ENCODE data around the gene PCNX2. TPM values are rescaled to one million over a fixed set of nuclear protein-coding genes. Genes with fewer than 3 reads are reported as not detected.
"Not testable (repeated sequence)": the region's sequence is repeated elsewhere in the genome, so short reads cannot be mapped to it uniquely, and the experiment has no call there.

PCNX2 gene
- total and polyA plus RNA-seq, 12 donors: 0.29 to 3.1 (median 1.6) TPM

- TF ChIP-seq CTCF (IDR thresholded peaks at IDR 0.05): no peak
- Histone ChIP-seq H3K4me1 (peaks cover 0 to 12% (median 0%) of the 10 kb centered on the region in 9 donors), H3K27me3 (no peaks in the 10 kb centered on the region), H3K4me3 (no peak overlapping the region), H3K27ac (no peak overlapping the region), H3K9me3 (no peaks in the 10 kb centered on the region), H3K36me3 (no peaks in the 10 kb centered on the region)
- ATAC-seq (no peak), DNase-seq (no peak)
- intact Hi-C loops (cut with DNase I): no loop called here
- WGBS, 2 donors: 92 to 95% methylated on average over 4 of the region's 4 CpGs
Measured at GRCh38 chr1:233138788-233139585, 156.5 kb downstream of the PCNX2 start.

- Histone ChIP-seq H3K9me3 (no peaks in the 10 kb centered on the region), H3K27me3 (no peaks in the 10 kb centered on the region), H3K27ac (no peak overlapping the region), H3K4me3 (no peak overlapping the region), H3K36me3 (no peaks in the 10 kb centered on the region), H3K4me1 (peaks cover 0 to 6% (median 0%) of the 10 kb centered on the region in 9 donors)
- no peak for ATAC-seq
- TF ChIP-seq CTCF (IDR thresholded peaks at IDR 0.05): no peak
- DNase-seq: no peak
- intact Hi-C loops (cut with DNase I): no loop called here
Measured at GRCh38 chr1:233135833-233136232, 159.7 kb downstream of the PCNX2 start.

- no peak overlapping the region for H3K4me3 ChIP-seq
- WGBS, 2 donors: 90% methylated on average over 3 of the region's 3 CpGs
- no peaks in the 10 kb centered on the region for H3K4me1 ChIP-seq
- no peak for TF ChIP-seq CTCF (IDR thresholded peaks at IDR 0.05)
- H3K36me3 ChIP-seq: no peaks in the 10 kb centered on the region
- DNase-seq: no peak
- H3K27me3 ChIP-seq: no peaks in the 10 kb centered on the region
- H3K9me3 ChIP-seq: no peaks in the 10 kb centered on the region
- H3K27ac ChIP-seq: no peak overlapping the region
- intact Hi-C loops (cut with DNase I): no loop called here
- no peak for ATAC-seq
Measured at GRCh38 chr1:233132445-233132844, 163.1 kb downstream of the PCNX2 start.

- ATAC-seq; intact Hi-C loops (cut with DNase I); DNase-seq; H3K4me1 ChIP-seq; H3K27me3 ChIP-seq; H3K36me3 ChIP-seq; H3K9me3 ChIP-seq; H3K27ac ChIP-seq; H3K4me3 ChIP-seq: not testable (repeated sequence)
- WGBS, 2 donors: 97 to 98% methylated on average over 25 of the region's 25 CpGs
Measured at GRCh38 chr1:233129031-233129430, 166.5 kb downstream of the PCNX2 start.

- 58 to 74% methylated on average over 7 of the region's 7 CpGs for WGBS, 2 donors
- ATAC-seq: peak in 1 of 8 donors; percentile 12
- intact Hi-C loops (cut with DNase I): no loop called here
Measured at GRCh38 chr1:233127157-233127556, 168.4 kb downstream of the PCNX2 start.

More at GRCh38 chr1:233127157-233127556, 168.4 kb downstream of the PCNX2 start:
- DNase-seq: no peak
- Histone ChIP-seq H3K36me3 (no peaks in the 10 kb centered on the region), H3K27me3 (no peaks in the 10 kb centered on the region), H3K4me3 (no peak overlapping the region), H3K27ac (no peak overlapping the region), H3K4me1 (no peaks in the 10 kb centered on the region), H3K9me3 (no peaks in the 10 kb centered on the region)
- TF ChIP-seq CTCF (IDR thresholded peaks at IDR 0.05): no peak
